Measurements from ENCODE around the gene BDKRB2. TPM values are rescaled to one million over a fixed set of nuclear protein-coding genes. Genes with fewer than 3 reads are reported as not detected.

Gene BDKRB2
- total and polyA plus RNA-seq, 2 of the 8 experiments (the other 6 are each of a cell fraction or from before 2014, with no cell fraction given), result 0.13 to 0.21 TPM

- no peak for FAIRE-seq
- H4K20me1 ChIP-seq (replicated peaks in 1 of 2; ENCODE audit: control insufficient read depth in 1 of 2, insufficient read depth in 2 of 2, low read length in 2 of 2), result no peaks in the 10 kb centered on the region
- no peak overlapping the region for H3K18ac ChIP-seq (ENCODE audit: extremely low read depth, low read length)
- no peak overlapping the region for H3K4me3 ChIP-seq (ENCODE audit: extremely low read depth in 1 of 4, insufficient read depth in 2 of 4, low read depth in 3 of 4, low read length in 4 of 4)
- H3K4ac ChIP-seq (replicated peaks; ENCODE audit: insufficient read length, low read depth, low read length), result no peak overlapping the region
- H4K8ac ChIP-seq (ENCODE audit: extremely low read depth, insufficient read depth, low read length), result no peak overlapping the region
- H3K27me3 ChIP-seq (replicated peaks in 1 of 4; ENCODE audit: control insufficient read depth in 3 of 4, extremely low read depth in 1 of 4, insufficient read depth in 3 of 4, low read length in 3 of 4), result no peaks in the 10 kb centered on the region
- H2BK5ac ChIP-seq (ENCODE audit: low read depth, low read length), result no peak overlapping the region
- H2AFZ ChIP-seq (ENCODE audit: low read length), result no peak overlapping the region
- DNase-seq (ENCODE audit: low read depth in 1 of 2, low spot score in 2 of 2), result peak in 1 of 2 experiments; percentile 21
- H3K23me2 ChIP-seq (ENCODE audit: low read depth, low read length), result no peaks in the 10 kb centered on the region
- no peak overlapping the region for H2AK5ac ChIP-seq (ENCODE audit: low read depth, low read length)
- no peak overlapping the region for H3K4me2 ChIP-seq (ENCODE audit: insufficient read depth in 1 of 2, low read depth in 2 of 2, low read length in 2 of 2)
- no peak overlapping the region for H3K9ac ChIP-seq (replicated peaks in 1 of 4; ENCODE audit: extremely low read depth in 1 of 4, low read depth in 3 of 4, low read length in 3 of 4)
- no peak overlapping the region for H3K27ac ChIP-seq (ENCODE audit: low read depth, low read length)
- no peaks in the 10 kb centered on the region for H3K79me2 ChIP-seq (ENCODE audit: control insufficient read depth in 1 of 2, insufficient read depth in 2 of 2, low read length in 2 of 2)
- POLR2A ChIA-PET (ENCODE audit: partially characterized antibody), result no interaction called here
- H3K36me3 ChIP-seq (ENCODE audit: control insufficient read depth in 2 of 4, insufficient read depth in 4 of 4, low read length in 3 of 4), result no peaks in the 10 kb centered on the region
- WGBS, 2 experiments (ENCODE audit: extremely low coverage in 1 of 2, insufficient coverage in 1 of 2, insufficient read length in 1 of 2, insufficient replicate concordance in 2 of 2, low coverage in 1 of 2, low lambda C conversion rate in 2 of 2, missing lambda C conversion rate in 1 of 2), result 87% methylated on average over 9 of the region's 9 CpGs; no CpG with 5 or more reads in 1 of the 2 experiments
- H2BK120ac ChIP-seq (replicated peaks; ENCODE audit: low read depth, low read length), result no peak overlapping the region
- no peak overlapping the region for H2BK12ac ChIP-seq (ENCODE audit: low read depth, low read length)
- no peak overlapping the region for H4K5ac ChIP-seq (ENCODE audit: insufficient read length, low read depth, low read length)
- no peak overlapping the region for H4K91ac ChIP-seq (replicated peaks; ENCODE audit: insufficient read length, low read length)
- no peak overlapping the region for H2BK15ac ChIP-seq (ENCODE audit: low read length)
- H3K79me1 ChIP-seq (ENCODE audit: low read depth, low read length), result no peaks in the 10 kb centered on the region
- CTCF ChIA-PET (ENCODE audit: partially characterized antibody), result interaction anchor here (0.6 to 6.0 kb wide), 9 partner anchors 9 to 189 kb away, joined by 3 to 23 read pairs (median 3); no protein-coding TSS in a partner anchor
- H3K56ac ChIP-seq (replicated peaks; ENCODE audit: insufficient read length, low read depth, low read length), result no peak overlapping the region
- H2BK20ac ChIP-seq (ENCODE audit: low read length), result no peak overlapping the region
- TF ChIP-seq TEAD4 (IDR thresholded peaks at IDR 0.05; ENCODE audit: low read depth, low read length) (peak; percentile 29; the same call in 1 of the 2 replicates), JUND (IDR thresholded peaks at IDR 0.05; ENCODE audit: low read length) (peak; percentile 76; the same call in 1 of the 2 replicates), CBX5 (IDR thresholded peaks at IDR 0.05; ENCODE audit: low read depth, low read length) (no peak), HDAC6 (IDR thresholded peaks at IDR 0.05; ENCODE audit: low read depth, low read length) (no peak), RAD21 (IDR thresholded peaks at IDR 0.05 in 1 of 2, conservative IDR thresholded peaks at IDR 0.05 in 1 of 2; ENCODE audit: low read depth in 2 of 2, low read length in 2 of 2) (no peak), MAX (IDR thresholded peaks at IDR 0.05) (no peak), CTBP2 (IDR thresholded peaks at IDR 0.05; ENCODE audit: borderline replicate concordance, insufficient read depth, insufficient read length, low read length) (no peak), CHD1 (IDR thresholded peaks at IDR 0.05; ENCODE audit: low read depth, low read length) (no peak), SP1 (IDR thresholded peaks at IDR 0.05; ENCODE audit: low read depth, low read length) (no peak), USF2 (IDR thresholded peaks at IDR 0.05; ENCODE audit: low read length) (no peak), BACH1 (IDR thresholded peaks at IDR 0.05; ENCODE audit: low read length) (no peak)
- no peak overlapping the region for H3K23ac ChIP-seq (ENCODE audit: insufficient read length)
- H3K14ac ChIP-seq (ENCODE audit: insufficient read length), result no peak overlapping the region
- no peaks in the 10 kb centered on the region for H3K9me3 ChIP-seq (ENCODE audit: insufficient read depth in 2 of 2, low read depth in 1 of 2, low read length in 1 of 2)
- H3K4me1 ChIP-seq (replicated peaks in 1 of 4; ENCODE audit: control insufficient read depth in 3 of 4, insufficient read depth in 4 of 4, low read length in 3 of 4), result peaks cover 0 to 4% (median 2%) of the 10 kb centered on the region in 4 experiments; a peak in 3 of 7 replicates
Measured at GRCh38 chr14:96252999-96253539, 48.4 kb downstream of the BDKRB2 start.

All from H1 (cell line).